ENCODE results near the gene TBPL1. TPM values are rescaled to one million over a fixed set of nuclear protein-coding genes. Genes with fewer than 3 reads are reported as not detected.

Gene TBPL1
- total and polyA plus RNA-seq, 2 of the 13 experiments (the other 11 are each of a cell fraction or from before 2014, with no cell fraction given), result 25.3 to 39.3 TPM

- no peak for TF ChIP-seq ZNF318 (CRISPR knock-in tag; IDR thresholded peaks at IDR 0.05)
Measured at GRCh38 chr6:133951227-133951626, 1.8 kb upstream of the TBPL1 start (continued).

GRCh38 chr6:133951881-133952814 is 876 bp upstream of the TBPL1 start:
- peaks cover 24% of the 10 kb centered on the region for H3K4me1 ChIP-seq (ENCODE audit: insufficient read depth, low read length)
- TSS peak; percentile 88 for BruUV-seq (replicated peaks)
- no peak for TF ChIP-seq SIN3A (IDR thresholded peaks at IDR 0.05; ENCODE audit: borderline replicate concordance, low read depth, low read length)
- peak; percentile 77 for TF ChIP-seq AGO2 (optimal IDR thresholded peaks at IDR 0.05; ENCODE audit: low read depth, low read length)
- no peak for TF ChIP-seq KLF13 (CRISPR knock-in tag; IDR thresholded peaks at IDR 0.05)
- no peak for TF ChIP-seq ELF4 (CRISPR knock-in tag; IDR thresholded peaks at IDR 0.05; ENCODE audit: borderline replicate concordance)
- no peak for TF ChIP-seq RCOR2 (CRISPR knock-in tag; IDR thresholded peaks at IDR 0.05)
- no peak for TF ChIP-seq E2F2 (CRISPR knock-in tag; IDR thresholded peaks at IDR 0.05; ENCODE audit: borderline replicate concordance)
- TF ChIP-seq KMT2A (CRISPR knock-in tag; IDR thresholded peaks at IDR 0.05), result no peak
- TF ChIP-seq ZNF34 (CRISPR knock-in tag; IDR thresholded peaks at IDR 0.05; ENCODE audit: borderline replicate concordance), result no peak

More at GRCh38 chr6:133951881-133952814, 876 bp upstream of the TBPL1 start:
- ChIA-PET POLR2A (no interaction called here), CTCF (ENCODE audit: low intra/inter-chr PET ratio, low total read pairs) (interaction anchor here (1.5 kb wide), 1 partner anchor 111 kb away, joined by 6 read pairs; no protein-coding TSS in a partner anchor)
- peak overlapping the region; percentile 79 to 89 (median 83) for H3K4me3 ChIP-seq (replicated peaks in 1 of 3; ENCODE audit: insufficient read depth in 1 of 3, low read depth in 2 of 3, low read length in 3 of 3)
- peak overlapping the region; percentile 99 for H2AFZ ChIP-seq (ENCODE audit: low read length)
- ATAC-seq (peak; percentile 79), DNase-seq (ENCODE audit: low spot score) (peak; percentile 77), FAIRE-seq (peak; percentile 46)
- H3K4me2 ChIP-seq (ENCODE audit: low read depth, low read length), result peak overlapping the region; percentile 74
- H3K9me3 ChIP-seq (ENCODE audit: low read length), result no peaks in the 10 kb centered on the region
- WGBS (ENCODE audit: low lambda C conversion rate), result under 1% methylated on average over 37 of the region's 65 CpGs
- H3K36me3 ChIP-seq (replicated peaks in 1 of 2; ENCODE audit: control insufficient read depth in 1 of 2, insufficient read depth in 2 of 2, low read length in 2 of 2), result no peaks in the 10 kb centered on the region
- H3K27ac ChIP-seq (ENCODE audit: extremely low read length, insufficient read depth, low read length), result peak overlapping the region; percentile 41
- in situ Hi-C loops (cut with HindIII; ENCODE audit: extremely low pct_ligation_motif_present, low pct_unique_long_range_greater_than_20kb), result no loop called here
- no peaks in the 10 kb centered on the region; a peak in 1 of 5 replicates for H3K27me3 ChIP-seq (ENCODE audit: control insufficient read depth in 1 of 2, insufficient read depth in 2 of 2, low read length in 2 of 2)
- peaks cover 36% of the 10 kb centered on the region for H3K79me2 ChIP-seq (ENCODE audit: insufficient read depth, low read length)
- intact Hi-C loops (cut with micrococcal nuclease; ENCODE audit: unreplicated experiment), result loop anchor here (5.0 kb wide), 2 partner anchors 245 to 1440 kb away; partner anchors contain the start of gene STX7
- H4K20me1 ChIP-seq (ENCODE audit: insufficient read depth, low read length), result no peaks in the 10 kb centered on the region
- peak overlapping the region; percentile 73 for H3K9ac ChIP-seq (ENCODE audit: insufficient read depth, low read depth, low read length)
